Upper lobe of left lung (tissue), 4 donors: ENCODE data around the gene MYO18B.

Experiments
- CTCF ChIP-seq, 6 experiments: fragments of 450-650 bp in 4 of 6; fragments of 200-600 bp in 2 of 6; sonication (generic) in 2 of 6; IDR thresholded peaks; one replicate each; pipeline ENCODE4 v1.5.1; 2016 to 2019; ENCODE audit warnings: antibody characterized with exemption in 6 of 6
- POLR2A ChIP-seq, 4 donors: fragments of 450-650 bp; IDR thresholded peaks; one replicate each; pipeline ENCODE4 v1.5.1; 2016 to 2017; ENCODE audit warnings: antibody characterized with exemption in 4 of 4, mild to moderate bottlenecking in 2 of 4

DNA sequence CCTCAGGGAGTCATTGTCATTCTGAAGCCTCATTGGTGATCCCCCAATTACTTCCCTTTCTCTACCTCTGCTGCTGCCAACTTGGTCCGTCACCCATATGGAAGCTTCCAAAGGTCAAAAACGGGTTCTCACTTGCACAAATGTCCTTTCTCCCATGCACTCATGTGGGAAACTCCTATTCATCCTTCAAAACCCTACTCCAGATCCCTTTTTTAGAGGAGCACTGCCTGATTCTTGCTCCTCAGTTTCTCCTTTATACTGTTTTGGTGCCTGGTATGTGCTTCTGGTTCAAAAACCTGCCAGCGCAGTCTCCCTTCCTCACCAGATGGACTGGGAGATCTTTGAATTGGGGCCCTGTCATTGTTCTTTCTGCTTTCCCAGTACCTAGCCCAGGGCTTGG lies 41.9 kb downstream of the MYO18B start:
- TF ChIP-seq CTCF (IDR thresholded peaks at IDR 0.05), result no peak
- TF ChIP-seq POLR2A (IDR thresholded peaks at IDR 0.05), result no peak
